Skeletal muscle cell (primary cell): ENCODE measurements around the gene ZSWIM7.

ENCODE experiments used
- DNase-seq: peaks from one replicate; pipeline ENCODE4 v3.0.0-alpha.2; 2010; ENCODE audit warnings: low read depth
- H3K4me3 ChIP-seq: 2 replicates; pipeline ENCODE4 v1.5.1; 2011; ENCODE audit warnings: low read depth, mild to moderate bottlenecking, control low read depth, low read length, moderate library complexity

The ZSWIM7 gene

GRCh38 chr17:15966183-15966878 is 33.2 kb downstream of the ZSWIM7 start:
- H3K4me3 ChIP-seq, result no peak overlapping the region
- no peak for DNase-seq

GRCh38 chr17:15965528-15965927 is 34.0 kb downstream of the ZSWIM7 start:
- DNase-seq, result no peak
- no peak overlapping the region for H3K4me3 ChIP-seq

- no peak for DNase-seq
- no peak overlapping the region for H3K4me3 ChIP-seq
Observed at GRCh38 chr17:15963670-15964110, 35.8 kb downstream of the ZSWIM7 start.

- DNase-seq, result no peak
- no peak overlapping the region for H3K4me3 ChIP-seq
Observed at GRCh38 chr17:15958484-15958854, 41.0 kb downstream of the ZSWIM7 start.

DNA sequence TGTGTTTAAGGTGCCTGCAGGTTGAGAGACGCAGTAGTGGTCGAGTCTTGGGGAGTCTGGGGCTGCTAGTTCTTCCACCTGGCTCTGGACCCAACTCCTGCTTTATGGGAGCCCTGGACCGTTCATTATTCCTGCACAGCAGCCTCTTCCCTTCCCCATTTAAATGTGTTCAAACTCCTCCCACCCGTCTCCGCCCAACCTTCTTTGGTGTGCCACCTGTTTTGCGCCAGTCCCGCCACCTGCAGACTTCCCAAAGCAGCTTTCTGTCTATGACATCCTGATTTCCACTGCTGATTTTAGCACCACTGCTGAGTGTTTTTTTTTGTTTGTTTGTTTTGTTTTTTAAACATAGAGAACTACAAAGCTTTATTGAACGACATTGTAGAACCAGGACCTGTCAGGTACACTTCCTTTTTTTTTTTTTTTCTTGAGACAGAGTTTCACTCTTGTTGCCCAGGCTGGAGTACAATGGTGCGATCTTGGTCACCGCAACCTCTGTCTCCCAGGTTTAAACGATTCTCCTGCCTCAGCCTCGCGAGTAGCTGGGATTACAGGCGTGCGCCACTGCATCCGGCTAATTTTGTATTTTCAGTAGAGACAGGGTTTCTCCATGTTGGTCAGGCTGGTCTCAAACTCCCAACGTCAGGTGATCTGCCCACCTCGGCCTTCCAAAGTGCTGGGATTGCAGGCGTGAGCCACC is 41.7 kb downstream of the ZSWIM7 start:
- DNase-seq, result no peak
- no peak overlapping the region for H3K4me3 ChIP-seq

GRCh38 chr17:15957206-15957605 is 42.3 kb downstream of the ZSWIM7 start:
- no peak for DNase-seq

DNA sequence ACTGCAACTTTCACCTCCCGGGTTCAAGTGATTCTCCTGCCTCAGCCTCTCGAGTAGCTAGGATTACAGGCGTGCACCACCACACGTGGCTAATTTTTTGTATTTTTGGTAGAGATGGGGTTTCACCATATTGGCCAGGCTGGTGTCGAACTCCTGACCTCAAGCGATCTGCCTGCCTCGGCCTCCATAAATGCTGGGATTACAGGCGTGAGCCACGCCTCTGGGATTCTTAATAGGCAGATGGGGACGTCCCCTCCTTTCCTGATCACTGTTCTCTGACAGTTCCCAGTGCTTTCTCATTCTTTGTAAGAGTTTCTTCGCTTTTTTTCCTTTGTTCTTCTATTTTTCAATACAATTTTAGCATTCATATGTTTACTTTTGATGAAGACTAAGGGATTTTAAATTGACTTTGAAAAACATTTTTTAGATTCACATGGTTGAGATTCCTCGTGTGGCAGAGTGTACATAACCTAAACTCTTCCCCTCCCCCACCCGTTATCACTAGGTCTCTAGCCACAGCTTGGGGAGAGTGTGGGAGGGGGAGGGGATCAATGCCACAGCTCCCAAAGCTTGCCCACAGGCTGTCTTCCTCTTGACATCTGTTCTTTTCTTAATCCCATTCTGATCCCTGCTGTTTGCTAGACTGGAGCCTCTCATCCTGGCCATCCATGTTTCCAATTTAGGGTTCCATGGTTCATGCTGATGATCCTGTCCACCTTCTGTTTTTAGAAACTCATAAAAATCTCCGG is 43.5 kb downstream of the ZSWIM7 start:
- H3K4me3 ChIP-seq, result no peak overlapping the region
- no peak for DNase-seq

More at GRCh38 chr17:15957206-15957605, 42.3 kb downstream of the ZSWIM7 start:
- H3K4me3 ChIP-seq, result no peak overlapping the region

- no peak for DNase-seq
- no peak overlapping the region for H3K4me3 ChIP-seq
Observed at GRCh38 chr17:15954222-15954621, 45.3 kb downstream of the ZSWIM7 start.

GRCh38 chr17:15952916-15953790 is 46.4 kb downstream of the ZSWIM7 start:
- H3K4me3 ChIP-seq, result no peak overlapping the region
- no peak for DNase-seq

GRCh38 chr17:15952048-15952532 is 47.4 kb downstream of the ZSWIM7 start:
- no peak overlapping the region for H3K4me3 ChIP-seq
- no peak for DNase-seq

GRCh38 chr17:15951368-15952047 is 48.0 kb downstream of the ZSWIM7 start:
- no peak for DNase-seq

GRCh38 chr17:15947976-15948752 is 51.3 kb downstream of the ZSWIM7 start:
- H3K4me3 ChIP-seq, result no peak overlapping the region
- no peak for DNase-seq

More at GRCh38 chr17:15951368-15952047, 48.0 kb downstream of the ZSWIM7 start:
- no peak overlapping the region for H3K4me3 ChIP-seq

DNA sequence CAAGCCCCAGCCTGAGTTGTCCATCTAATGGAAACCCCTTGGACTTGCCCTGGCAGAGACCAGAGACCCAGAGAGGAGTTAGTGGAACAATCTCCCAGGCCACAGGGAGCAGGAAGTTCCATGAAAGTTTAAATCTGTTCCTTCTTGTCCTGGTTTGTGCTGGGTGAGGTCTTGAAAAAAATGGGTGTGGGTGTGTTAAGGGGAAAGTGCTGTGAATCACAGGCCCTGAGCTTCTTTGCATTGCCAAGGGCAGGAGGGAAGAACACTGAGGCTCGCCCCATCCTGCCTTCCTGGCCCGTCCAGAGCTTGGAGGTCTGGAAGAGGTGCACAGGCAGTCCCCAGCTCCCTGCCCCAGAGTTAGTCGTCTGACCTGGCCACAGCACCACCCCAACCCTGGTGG is 52.2 kb downstream of the ZSWIM7 start:
- H3K4me3 ChIP-seq, result peak overlapping the region; percentile 65
- no peak for DNase-seq

DNA sequence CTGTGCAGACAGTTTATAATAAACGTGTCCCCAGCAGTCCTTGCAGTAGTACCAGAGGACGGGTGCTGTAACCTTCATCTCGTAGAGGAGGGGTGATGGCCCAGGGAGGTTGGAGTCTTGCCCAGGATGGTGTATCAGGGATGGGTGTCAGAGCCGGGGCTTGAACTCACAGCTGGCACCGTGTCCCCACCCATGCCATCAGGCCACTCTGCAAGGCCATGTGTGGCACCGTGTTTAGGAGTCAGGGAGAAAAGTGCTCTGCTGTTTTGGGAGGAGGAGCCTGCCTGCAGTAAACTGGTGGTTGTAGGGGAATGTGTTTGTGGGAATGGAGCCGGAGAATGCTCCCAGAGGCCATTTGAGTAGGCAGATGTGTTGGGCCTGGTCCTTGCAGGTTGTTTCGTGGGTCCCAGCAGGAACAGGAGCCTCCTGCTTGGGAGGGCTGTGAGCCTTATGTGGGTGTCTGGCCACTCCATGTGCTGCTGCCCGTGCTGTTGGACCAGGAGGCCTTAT is 52.8 kb downstream of the ZSWIM7 start:
- DNase-seq, result no peak
- H3K4me3 ChIP-seq, result peak overlapping the region; percentile 65

GRCh38 chr17:15945527-15946191 is 53.8 kb downstream of the ZSWIM7 start:
- peak overlapping the region; percentile 65 for H3K4me3 ChIP-seq
- no peak for DNase-seq

DNA sequence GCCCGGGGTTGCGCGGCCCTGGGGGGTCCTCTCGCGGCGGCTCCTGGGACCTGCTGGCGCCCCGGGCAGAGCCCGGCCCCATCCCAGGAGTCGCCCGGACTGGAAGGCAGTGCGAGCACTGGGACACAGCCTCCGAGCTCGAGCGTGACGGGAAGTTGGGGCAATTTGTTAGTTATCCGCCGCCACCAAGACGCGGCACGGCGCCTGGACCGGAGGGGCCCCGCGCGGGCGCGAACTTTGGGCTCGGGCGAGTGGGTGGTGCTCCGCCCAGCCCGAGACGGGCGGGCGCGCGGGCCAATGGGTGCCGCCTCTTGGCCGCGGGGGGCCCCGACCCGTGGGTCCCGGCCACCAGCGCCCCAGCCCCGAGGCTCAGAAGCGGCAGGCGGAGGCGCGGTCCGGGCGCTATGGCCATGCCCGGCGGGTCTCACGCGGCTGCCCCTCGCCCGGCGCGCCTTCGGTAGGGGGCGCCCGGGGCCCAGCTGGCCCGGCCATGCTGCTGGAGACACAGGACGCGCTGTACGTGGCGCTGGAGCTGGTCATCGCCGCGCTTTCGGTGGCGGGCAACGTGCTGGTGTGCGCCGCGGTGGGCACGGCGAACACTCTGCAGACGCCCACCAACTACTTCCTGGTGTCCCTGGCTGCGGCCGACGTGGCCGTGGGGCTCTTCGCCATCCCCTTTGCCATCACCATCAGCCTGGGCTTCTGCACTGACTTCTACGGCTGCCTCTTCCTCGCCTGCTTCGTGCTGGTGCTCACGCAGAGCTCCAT is 54.6 kb downstream of the ZSWIM7 start, which contains the start of gene ADORA2B:
Gene ADORA2B (plus strand): TSS at position 372 of the 768 bp plus-strand sequence. CDS start 119 bp downstream, at position 491.
- peak within 1 kb of the TSS; percentile 65 for H3K4me3 ChIP-seq
- DNase-seq, result no peak
